DND-41 (cell line): ENCODE data around the gene ITPR3.

Experiments used
- ATAC-seq: fragments of 200-7000 bp; cut with Tn5 transposase; 3 replicates; pipeline ENCODE4 v1.9.1; 2021; ENCODE audit warnings: low read depth; ENCODE audit not compliant: insufficient read depth
- DNase-seq: peaks from one replicate; pipeline ENCODE4 v3.0.0-alpha.2; 2020
- H2AFZ ChIP-seq: 2 replicates; pipeline ENCODE4 v1.6.0; 2012; ENCODE audit warnings: low read depth, low read length
- H3K27ac ChIP-seq: 2 replicates; pipeline ENCODE4 v1.5.1; 2012; ENCODE audit warnings: low read length, inconsistent platforms
- H3K27me3 ChIP-seq: fragments of 200-600 bp; sonication (generic); 2 replicates; pipeline ENCODE4 v1.6.0; 2012; ENCODE audit warnings: low read length, mild to moderate bottlenecking, inconsistent platforms; ENCODE audit not compliant: insufficient read depth, poor library complexity
- H3K36me3 ChIP-seq: 2 replicates; pipeline ENCODE4 v1.5.1; 2012; ENCODE audit warnings: low read length, inconsistent platforms; ENCODE audit not compliant: insufficient read depth
- H3K4me1 ChIP-seq: 2 replicates; pipeline ENCODE4 v1.5.1; 2012; ENCODE audit warnings: mild to moderate bottlenecking, low read length; ENCODE audit not compliant: insufficient read depth
- H3K4me2 ChIP-seq: 2 replicates; pipeline ENCODE4 v1.6.0; 2012; ENCODE audit warnings: mild to moderate bottlenecking, moderate library complexity, low read length, inconsistent platforms; ENCODE audit not compliant: insufficient read depth
- H3K4me3 ChIP-seq, 2 experiments: fragments of 200-600 bp in 1 of 2; shearing (Covaris generic) in 1 of 2; 2 replicates each; pipeline ENCODE4 v1.5.1; 2012 to 2016; ENCODE audit warnings: inconsistent platforms in 2 of 2, low read length in 2 of 2, mild to moderate bottlenecking in 2 of 2, low read depth in 1 of 2, moderate library complexity in 1 of 2
- H3K79me2 ChIP-seq: 2 replicates; pipeline ENCODE4 v1.6.0; 2012; ENCODE audit warnings: low read length, inconsistent platforms; ENCODE audit not compliant: insufficient read depth
- H3K9ac ChIP-seq: 2 replicates; pipeline ENCODE4 v1.6.0; 2012; ENCODE audit warnings: low read depth, mild to moderate bottlenecking, inconsistent platforms, low read length, moderate library complexity
- H3K9me3 ChIP-seq: 2 replicates; pipeline ENCODE4 v1.5.1; 2012; ENCODE audit warnings: low read length, moderate library complexity, mild to moderate bottlenecking, inconsistent platforms; ENCODE audit not compliant: insufficient read depth, severe bottlenecking
- H4K20me1 ChIP-seq: 2 replicates; pipeline ENCODE4 v1.6.0; 2012; ENCODE audit warnings: low read length; ENCODE audit not compliant: insufficient read depth
- EZH2 ChIP-seq: IDR thresholded peaks from 3 replicates; pipeline ENCODE4 v1.6.1; 2012; ENCODE audit warnings: borderline replicate concordance, low read depth, mild to moderate bottlenecking, moderate library complexity, low read length, inconsistent platforms; ENCODE audit not compliant: severe bottlenecking
- TF ChIP-seq, protein P1 (sequence below): IDR thresholded peaks from 2 replicates; pipeline ENCODE4 v1.5.1; 2012; ENCODE audit warnings: borderline replicate concordance, low read length, moderate library complexity, mild to moderate bottlenecking; ENCODE audit not compliant: poor library complexity, severe bottlenecking; ENCODE audit errors: extremely low read depth

Gene ITPR3

DNA sequence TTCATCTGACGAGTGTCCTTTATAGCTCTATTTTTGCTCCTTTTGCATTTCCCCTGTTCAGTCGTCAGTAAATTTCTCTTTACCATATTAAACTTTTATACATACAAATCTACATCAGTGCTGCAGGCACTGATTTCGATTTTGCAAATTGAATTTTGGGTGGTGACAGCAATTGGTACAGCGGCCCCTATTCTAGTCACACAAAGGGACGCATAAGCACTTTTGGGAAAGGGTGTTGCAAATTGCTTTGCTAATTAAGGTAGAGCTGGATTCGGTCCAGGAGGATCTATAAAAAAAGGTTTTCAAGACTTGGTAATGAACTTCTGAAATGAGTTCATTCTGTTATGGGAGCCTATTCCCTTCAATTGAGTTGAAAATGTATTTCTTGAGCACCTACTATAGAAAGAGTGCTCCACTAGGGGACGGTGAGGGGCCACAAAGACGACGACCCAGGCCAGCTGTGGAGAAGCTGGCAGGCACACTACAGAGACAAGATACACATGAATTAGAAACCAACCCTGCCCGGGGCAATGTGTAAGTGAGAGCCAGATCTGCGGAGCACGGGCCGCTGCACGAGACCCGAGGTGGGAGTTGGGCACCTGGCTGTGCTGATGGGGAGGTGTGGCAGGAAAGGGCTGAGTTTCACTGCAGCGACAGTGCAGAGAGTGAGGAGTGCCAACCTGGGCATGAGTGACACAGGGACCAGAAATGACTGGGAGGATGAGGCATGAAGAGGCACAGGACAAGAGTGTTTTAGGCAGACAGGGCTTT lies 85.0 kb downstream of the ITPR3 start:
- Histone ChIP-seq H4K20me1 (peaks cover 6% of the 10 kb centered on the region; the same call in 1 of the 2 replicates), H3K79me2 (peaks cover 21% of the 10 kb centered on the region), H3K36me3 (peaks cover 53% of the 10 kb centered on the region), H3K9me3 (no peaks in the 10 kb centered on the region), H3K4me3 (no peak overlapping the region), H3K9ac (no peak overlapping the region), H3K4me2 (no peak overlapping the region), H3K27me3 (no peaks in the 10 kb centered on the region), H3K27ac (no peak overlapping the region), H2AFZ (no peak overlapping the region), H3K4me1 (peaks cover 22% of the 10 kb centered on the region)
- no peak for DNase-seq
- TF ChIP-seq, protein P1, sequence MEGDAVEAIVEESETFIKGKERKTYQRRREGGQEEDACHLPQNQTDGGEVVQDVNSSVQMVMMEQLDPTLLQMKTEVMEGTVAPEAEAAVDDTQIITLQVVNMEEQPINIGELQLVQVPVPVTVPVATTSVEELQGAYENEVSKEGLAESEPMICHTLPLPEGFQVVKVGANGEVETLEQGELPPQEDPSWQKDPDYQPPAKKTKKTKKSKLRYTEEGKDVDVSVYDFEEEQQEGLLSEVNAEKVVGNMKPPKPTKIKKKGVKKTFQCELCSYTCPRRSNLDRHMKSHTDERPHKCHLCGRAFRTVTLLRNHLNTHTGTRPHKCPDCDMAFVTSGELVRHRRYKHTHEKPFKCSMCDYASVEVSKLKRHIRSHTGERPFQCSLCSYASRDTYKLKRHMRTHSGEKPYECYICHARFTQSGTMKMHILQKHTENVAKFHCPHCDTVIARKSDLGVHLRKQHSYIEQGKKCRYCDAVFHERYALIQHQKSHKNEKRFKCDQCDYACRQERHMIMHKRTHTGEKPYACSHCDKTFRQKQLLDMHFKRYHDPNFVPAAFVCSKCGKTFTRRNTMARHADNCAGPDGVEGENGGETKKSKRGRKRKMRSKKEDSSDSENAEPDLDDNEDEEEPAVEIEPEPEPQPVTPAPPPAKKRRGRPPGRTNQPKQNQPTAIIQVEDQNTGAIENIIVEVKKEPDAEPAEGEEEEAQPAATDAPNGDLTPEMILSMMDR, result no peak
- no peak for TF ChIP-seq EZH2
- no peak for ATAC-seq

DNA sequence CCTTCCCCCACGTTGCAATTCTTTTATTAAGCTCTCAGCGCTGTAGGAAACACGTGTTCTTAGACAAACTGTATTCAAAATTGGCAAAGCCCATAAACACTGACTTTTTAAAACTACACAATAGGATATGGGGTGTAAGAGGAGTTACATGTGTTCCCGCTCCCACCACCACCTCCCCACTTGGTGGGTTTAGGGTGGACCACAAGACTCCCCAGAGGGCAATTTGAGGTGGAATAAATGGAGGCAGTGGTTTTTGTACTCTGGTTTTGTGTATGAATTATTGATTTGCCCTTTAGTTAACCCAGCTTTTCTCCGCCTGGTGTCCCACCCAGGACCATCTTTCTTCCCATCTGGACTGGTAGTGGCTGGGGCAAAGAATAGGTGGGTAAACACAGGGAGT lies 86.6 kb downstream of the ITPR3 start:
- no peak for ATAC-seq
- Histone ChIP-seq H3K27ac (no peak overlapping the region), H3K4me2 (no peak overlapping the region), H3K79me2 (peaks cover 22% of the 10 kb centered on the region), H2AFZ (no peak overlapping the region), H3K9ac (no peak overlapping the region), H3K27me3 (no peaks in the 10 kb centered on the region), H3K4me1 (peaks cover 30% of the 10 kb centered on the region), H4K20me1 (peaks cover 3% of the 10 kb centered on the region; the same call in 1 of the 2 replicates), H3K36me3 (peaks cover 46% of the 10 kb centered on the region), H3K4me3 (no peak overlapping the region), H3K9me3 (no peaks in the 10 kb centered on the region)
- TF ChIP-seq EZH2, result no peak
- TF ChIP-seq, protein P1, result no peak
- no peak for DNase-seq

DNA sequence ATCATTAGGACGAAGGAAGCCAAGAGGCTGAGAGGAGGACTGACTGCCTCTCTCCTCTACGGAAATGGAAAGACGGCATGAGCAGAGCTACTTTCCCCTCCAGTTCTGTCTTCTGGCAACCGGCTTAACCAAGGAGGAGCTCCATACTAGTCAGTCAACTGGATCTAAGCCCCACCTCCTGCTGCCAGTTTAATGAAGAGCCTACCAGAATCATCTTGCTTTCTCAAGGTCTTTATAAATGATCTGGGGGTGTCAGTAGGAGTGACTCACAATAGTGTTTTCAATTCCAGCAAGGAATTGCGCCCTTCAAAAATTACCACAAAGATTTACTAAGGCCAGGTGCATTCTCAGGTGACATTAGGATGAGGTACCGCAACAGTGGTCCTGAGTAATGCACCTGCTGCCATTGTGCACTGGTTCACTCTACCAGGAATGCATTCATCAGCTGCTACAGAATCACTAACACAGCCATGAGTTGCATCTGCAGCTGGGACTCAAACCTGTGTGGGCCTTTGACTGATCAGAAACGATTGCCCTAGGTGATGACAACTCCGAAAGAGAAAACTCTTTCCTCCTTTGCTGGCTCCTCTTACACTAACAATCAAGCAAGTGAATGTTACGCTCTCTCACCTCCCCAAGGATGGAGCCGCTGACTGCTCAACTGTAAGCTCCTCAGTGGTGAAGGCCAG lies 87.5 kb downstream of the ITPR3 start:
- no peak overlapping the region for H3K9ac ChIP-seq
- no peaks in the 10 kb centered on the region for H3K9me3 ChIP-seq
- H2AFZ ChIP-seq, result no peak overlapping the region
- H3K27me3 ChIP-seq, result no peaks in the 10 kb centered on the region
- ATAC-seq (no peak), DNase-seq (no peak)
- H4K20me1 ChIP-seq, result peaks cover 3% of the 10 kb centered on the region; the same call in 1 of the 2 replicates
- no peak overlapping the region for H3K27ac ChIP-seq
- H3K4me1 ChIP-seq, result peaks cover 30% of the 10 kb centered on the region
- H3K79me2 ChIP-seq, result peaks cover 22% of the 10 kb centered on the region
- TF ChIP-seq, protein P1, result no peak
- no peak for TF ChIP-seq EZH2
- H3K4me3 ChIP-seq, result no peak overlapping the region
- H3K4me2 ChIP-seq, result no peak overlapping the region
- peaks cover 42% of the 10 kb centered on the region for H3K36me3 ChIP-seq
